Effector CD8-positive, alpha-beta T cell (primary cell): ENCODE data around the gene FAM227A.

Source experiments
- DNase-seq: peaks from one replicate; lab custom pipeline; 2025; lab: John Stamatoyannopoulos, UW

The FAM227A gene

DNA sequence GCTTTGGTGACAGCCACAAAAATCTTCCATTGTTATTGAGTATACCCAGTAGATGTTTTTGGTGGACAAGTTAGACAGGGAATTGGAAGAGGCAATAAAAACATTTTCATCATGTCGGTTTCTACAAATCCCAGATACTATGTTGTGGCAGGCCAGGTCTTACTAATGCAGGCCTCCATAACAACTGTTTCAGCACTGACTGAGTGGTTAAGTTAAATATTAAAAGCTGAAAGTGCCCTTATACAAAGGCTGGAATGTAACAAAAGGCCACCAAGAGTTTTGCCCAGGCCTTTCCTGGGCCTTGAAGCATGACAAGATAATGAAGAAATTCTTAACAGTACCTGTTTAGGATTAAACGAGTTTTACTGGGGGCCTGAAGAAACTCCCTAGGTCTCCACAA lies 115.5 kb downstream of the FAM227A start:
- DNase-seq: no peak

DNA sequence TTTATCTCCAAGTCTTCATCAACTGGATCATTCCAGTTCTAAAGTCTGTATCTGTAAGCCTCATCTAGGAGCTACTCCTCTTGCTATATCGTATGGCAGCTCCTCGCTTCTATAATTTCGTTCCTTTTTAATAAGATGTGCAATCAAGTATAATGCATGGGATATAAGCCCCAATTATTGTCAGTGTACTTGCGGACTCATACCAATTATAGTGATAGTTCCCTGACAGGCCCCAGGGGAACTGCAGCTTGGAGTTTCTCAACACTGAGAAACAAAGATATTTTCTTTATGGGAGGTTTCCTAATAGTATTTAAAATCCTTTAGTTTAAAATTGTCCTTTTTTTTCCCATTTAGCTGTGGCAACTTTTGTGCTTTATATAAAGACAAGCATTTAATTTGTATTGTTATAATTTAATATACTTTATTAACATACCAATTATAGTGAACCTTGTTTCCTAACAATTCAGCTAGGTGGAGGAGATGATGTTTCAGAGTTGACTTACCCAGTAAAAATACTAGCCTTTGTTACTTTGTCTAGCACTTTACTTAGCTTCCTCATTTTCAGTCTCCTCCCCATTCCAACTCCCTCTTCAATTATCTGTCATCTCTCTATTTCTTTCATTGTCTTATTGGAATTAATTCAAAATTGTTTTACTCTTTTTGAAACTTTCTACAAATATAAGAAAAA lies 124.8 kb downstream of the FAM227A start:
- no peak for DNase-seq
